ENCODE results near the gene CFAP77.

DNA sequence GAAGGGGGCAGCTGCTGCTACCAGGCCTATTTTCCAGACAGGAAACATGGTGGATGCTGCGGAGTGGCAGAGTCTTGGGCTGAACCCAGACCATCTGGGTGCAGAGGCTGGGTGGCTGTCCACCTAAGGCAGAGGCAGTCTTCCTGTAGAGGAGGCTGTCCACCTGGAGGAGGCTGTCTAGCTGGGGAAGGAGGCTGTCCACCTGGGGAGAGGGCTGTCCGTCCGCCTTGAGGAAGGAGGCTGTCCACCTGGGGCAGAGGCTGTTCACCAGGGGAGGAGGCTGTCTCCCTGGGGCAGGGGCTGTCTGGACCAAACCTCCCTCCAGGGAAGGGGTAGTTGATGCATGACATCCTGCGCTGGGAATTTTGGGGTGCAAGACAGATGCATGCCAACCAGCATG is 133.2 kb downstream of the CFAP77 start:
- TF ChIP-seq, protein P1, sequence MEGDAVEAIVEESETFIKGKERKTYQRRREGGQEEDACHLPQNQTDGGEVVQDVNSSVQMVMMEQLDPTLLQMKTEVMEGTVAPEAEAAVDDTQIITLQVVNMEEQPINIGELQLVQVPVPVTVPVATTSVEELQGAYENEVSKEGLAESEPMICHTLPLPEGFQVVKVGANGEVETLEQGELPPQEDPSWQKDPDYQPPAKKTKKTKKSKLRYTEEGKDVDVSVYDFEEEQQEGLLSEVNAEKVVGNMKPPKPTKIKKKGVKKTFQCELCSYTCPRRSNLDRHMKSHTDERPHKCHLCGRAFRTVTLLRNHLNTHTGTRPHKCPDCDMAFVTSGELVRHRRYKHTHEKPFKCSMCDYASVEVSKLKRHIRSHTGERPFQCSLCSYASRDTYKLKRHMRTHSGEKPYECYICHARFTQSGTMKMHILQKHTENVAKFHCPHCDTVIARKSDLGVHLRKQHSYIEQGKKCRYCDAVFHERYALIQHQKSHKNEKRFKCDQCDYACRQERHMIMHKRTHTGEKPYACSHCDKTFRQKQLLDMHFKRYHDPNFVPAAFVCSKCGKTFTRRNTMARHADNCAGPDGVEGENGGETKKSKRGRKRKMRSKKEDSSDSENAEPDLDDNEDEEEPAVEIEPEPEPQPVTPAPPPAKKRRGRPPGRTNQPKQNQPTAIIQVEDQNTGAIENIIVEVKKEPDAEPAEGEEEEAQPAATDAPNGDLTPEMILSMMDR (IDR thresholded peaks at IDR 0.05) = no peak
- no peak for TF ChIP-seq POLR2A (IDR thresholded peaks at IDR 0.05)

Measured in prostate gland (tissue), 2 donors.